GM23248 (cell line): Measurements from ENCODE around the gene KIRREL1. TPM values are rescaled to one million over a fixed set of nuclear protein-coding genes. Genes with fewer than 3 reads are reported as not detected.
A peak's percentile ranks its signal among the peaks of the same experiment; 100 is the strongest.

Experiments used
- DNase-seq: peaks from one replicate; pipeline ENCODE4 v3.0.0-alpha.2; 2015
- H2AFZ ChIP-seq: fragments of 200-600 bp; sonication (generic); 2 replicates; pipeline ENCODE4 v1.6.1; 2016; ENCODE audit warnings: antibody characterized with exemption
- H3F3A ChIP-seq: fragments of 200-600 bp; sonication (generic); 2 replicates; pipeline ENCODE4 v1.6.1; 2016; ENCODE audit warnings: mild to moderate bottlenecking, antibody characterized with exemption, mixed run types; ENCODE audit not compliant: insufficient read depth
- H3K27ac ChIP-seq: fragments of 200-600 bp; sonication (generic); 2 replicates; pipeline ENCODE4 v1.5.1; 2016; ENCODE audit warnings: mild to moderate bottlenecking
- H3K27me3 ChIP-seq: fragments of 200-600 bp; sonication (generic); replicated peaks from 2 replicates; pipeline ENCODE4 v1.6.1; 2016; ENCODE audit warnings: mild to moderate bottlenecking; ENCODE audit not compliant: insufficient read depth
- H3K36me3 ChIP-seq: fragments of 200-600 bp; sonication (generic); 2 replicates; pipeline ENCODE4 v1.6.1; 2016; ENCODE audit warnings: low read depth, mild to moderate bottlenecking
- H3K4me1 ChIP-seq: fragments of 200-600 bp; sonication (generic); 2 replicates; pipeline ENCODE4 v1.6.1; 2016; ENCODE audit warnings: mild to moderate bottlenecking; ENCODE audit not compliant: insufficient read depth
- H3K4me2 ChIP-seq: fragments of 200-600 bp; sonication (generic); one replicate; pipeline ENCODE4 v1.6.1; 2016; ENCODE audit warnings: mild to moderate bottlenecking; ENCODE audit not compliant: unreplicated experiment
- H3K4me3 ChIP-seq: fragments of 200-600 bp; sonication (generic); 2 replicates; pipeline ENCODE4 v1.5.1; 2016; ENCODE audit warnings: mild to moderate bottlenecking
- H3K79me2 ChIP-seq: fragments of 200-600 bp; sonication (generic); 2 replicates; pipeline ENCODE4 v1.6.1; 2016; ENCODE audit warnings: mild to moderate bottlenecking; ENCODE audit not compliant: insufficient read depth
- H3K9ac ChIP-seq: fragments of 200-600 bp; sonication (generic); 2 replicates; pipeline ENCODE4 v1.6.1; 2016; ENCODE audit warnings: mild to moderate bottlenecking
- H3K9me2 ChIP-seq: fragments of 200-600 bp; sonication (generic); 2 replicates; pipeline ENCODE4 v1.6.1; 2016; ENCODE audit warnings: mixed run types, mild to moderate bottlenecking, moderate library complexity; ENCODE audit not compliant: insufficient read depth
- H3K9me3 ChIP-seq: fragments of 200-600 bp; sonication (generic); one replicate; pipeline ENCODE4 v1.6.1; 2017; ENCODE audit warnings: low read depth
- H4K20me1 ChIP-seq: fragments of 200-600 bp; sonication (generic); 2 replicates; pipeline ENCODE4 v1.6.0; 2016; ENCODE audit not compliant: insufficient read depth
- EZH2 ChIP-seq: fragments of 200-600 bp; sonication (generic); IDR thresholded peaks from 2 replicates; pipeline ENCODE4 v1.6.1; 2018; ENCODE audit warnings: antibody characterized with exemption, mild to moderate bottlenecking; ENCODE audit not compliant: insufficient read depth, poor library complexity, severe bottlenecking
- EZH2phosphoT487 ChIP-seq: fragments of 200-600 bp; sonication (generic); IDR thresholded peaks from 2 replicates; pipeline ENCODE4 v1.6.1; 2018; ENCODE audit warnings: antibody characterized with exemption, moderate library complexity, mild to moderate bottlenecking, low read depth; ENCODE audit not compliant: insufficient read depth
- WGBS, 2 experiments: methylation state at CpG; one replicate each; pipeline ENCODE4 v1.1.6; 2015 to 2017; ENCODE audit warnings: low lambda C conversion rate in 2 of 2, low coverage in 1 of 2; ENCODE audit errors: missing lambda C conversion rate in 2 of 2; 5-methylcytosine and 5-hydroxymethylcytosine counted together
- in situ Hi-C: fragments of 300-500 bp; cut with MboI; formaldehyde crosslinking; loops from 2 replicates; pipeline ENCODE4 v1.15.0; 2020
- polyA plus RNA-seq: library from polyadenylated mRNA; unstranded; fragments of >200 nt; fragmentation: Nextera tagmentation; extraction: Ambion mirVana; gene quantifications from 2 replicates; pipeline ENCODE4 v1.2.1, GENCODE V29; 2016
- total RNA-seq: library from RNA; depleted of rRNA; stranded (reverse); fragments of >200 nt; shearing (Covaris generic); gene quantifications from 2 replicates; pipeline ENCODE4 v1.2.3, GENCODE V29; 2014

Gene KIRREL1
- total and polyA plus RNA-seq, 2 experiments from 2014 or later: 33.7 to 108 TPM

GRCh38 chr1:157996433-157996832 lies 3.0 kb downstream of the KIRREL1 start:
- Histone ChIP-seq H3K9me3 (no peaks in the 10 kb centered on the region), H3K27ac (peak overlapping the region; percentile 72), H3K4me1 (peaks cover 40% of the 10 kb centered on the region), H3F3A (peaks cover 23% of the 10 kb centered on the region), H3K36me3 (no peaks in the 10 kb centered on the region), H3K27me3 (no peaks in the 10 kb centered on the region), H3K79me2 (peaks cover 84% of the 10 kb centered on the region), H3K9ac (peak overlapping the region; percentile 92), H3K4me3 (peak overlapping the region; percentile 97), H2AFZ (no peak overlapping the region), H4K20me1 (0 out of 2 replicates have a peak, but pooled peaks cover 3% of the 10 kb centered on the region), H3K4me2 (peak overlapping the region; percentile 92), H3K9me2 (no peaks in the 10 kb centered on the region)
- in situ Hi-C loops: no loop called here
- no peak for TF ChIP-seq EZH2phosphoT487
- TF ChIP-seq EZH2: no peak
- WGBS, 2 experiments: 31 to 62% methylated on average over 3 to 5 of the region's 5 CpGs
- DNase-seq: peak; percentile 45

- Histone ChIP-seq H3K4me3 (no peak overlapping the region), H3K79me2 (peaks cover 100% of the 10 kb centered on the region), H3K4me1 (peaks cover 65% of the 10 kb centered on the region), H3K9ac (no peak overlapping the region), H3F3A (peaks cover 43% of the 10 kb centered on the region), H3K4me2 (no peak overlapping the region), H3K36me3 (no peaks in the 10 kb centered on the region), H2AFZ (no peak overlapping the region), H3K27me3 (no peaks in the 10 kb centered on the region), H3K9me2 (no peaks in the 10 kb centered on the region), H3K27ac (no peak overlapping the region), H3K9me3 (no peaks in the 10 kb centered on the region), H4K20me1 (0 out of 2 replicates have a peak, but pooled peaks cover 3% of the 10 kb centered on the region)
- DNase-seq: no peak
- WGBS, 2 experiments: 59 to 67% methylated on average over 4 of the region's 4 CpGs
- no peak for TF ChIP-seq EZH2phosphoT487
- no peak for TF ChIP-seq EZH2
- in situ Hi-C loops: no loop called here
Observed at GRCh38 chr1:158000507-158000906, 7.1 kb downstream of the KIRREL1 start.

DNA sequence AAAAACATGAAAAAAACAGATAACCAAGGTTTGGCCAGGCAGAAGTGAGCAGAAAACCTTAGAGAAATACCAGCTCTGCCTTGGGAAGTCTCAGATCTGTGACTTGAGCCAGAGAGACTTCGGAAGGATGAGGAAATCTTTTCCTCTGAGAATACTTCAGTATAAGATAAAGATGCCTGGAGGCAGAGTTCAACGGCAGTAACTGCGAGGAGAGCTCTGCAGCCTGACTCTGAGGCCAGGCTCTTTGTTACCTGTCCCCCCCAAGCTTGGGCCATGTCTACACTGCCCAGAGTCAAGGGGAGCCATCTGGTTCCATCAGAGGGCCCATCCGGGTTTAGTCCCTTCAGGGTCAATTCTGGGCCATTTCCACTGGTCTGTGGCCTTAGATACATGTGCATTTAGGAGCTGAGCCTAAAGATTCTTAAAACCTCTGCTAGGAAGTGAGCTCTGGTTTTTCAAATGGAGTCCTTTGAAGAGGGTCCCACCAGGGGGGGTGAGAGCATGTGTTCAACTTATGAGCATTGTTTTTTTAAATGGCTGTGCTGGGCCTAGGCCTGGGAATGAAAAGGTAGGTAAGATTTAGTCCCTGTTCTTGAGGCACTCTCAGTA lies 8.7 kb downstream of the KIRREL1 start:
- Histone ChIP-seq H3K4me2 (peak overlapping the region; percentile 78), H3K36me3 (no peaks in the 10 kb centered on the region), H3K9me3 (no peaks in the 10 kb centered on the region), H3K27me3 (no peaks in the 10 kb centered on the region), H3K4me3 (peak overlapping the region; percentile 41), H3K27ac (peak overlapping the region; percentile 87), H3K4me1 (peaks cover 60% of the 10 kb centered on the region), H2AFZ (no peak overlapping the region), H3F3A (peaks cover 43% of the 10 kb centered on the region), H3K9me2 (no peaks in the 10 kb centered on the region), H4K20me1 (0 out of 2 replicates have a peak, but pooled peaks cover 3% of the 10 kb centered on the region), H3K9ac (peak overlapping the region; percentile 61), H3K79me2 (peaks cover 100% of the 10 kb centered on the region)
- no peak for TF ChIP-seq EZH2phosphoT487
- TF ChIP-seq EZH2: no peak
- in situ Hi-C loops: no loop called here
- DNase-seq: peak; percentile 85
- WGBS, 2 experiments: 5 to 9% methylated on average over 4 of the region's 4 CpGs

- peak; percentile 74 for DNase-seq
- 13 to 16% methylated on average over 13 to 14 of the region's 14 CpGs for WGBS, 2 experiments
- Histone ChIP-seq H3K36me3 (no peaks in the 10 kb centered on the region), H3K79me2 (peaks cover 100% of the 10 kb centered on the region), H3K4me3 (peak overlapping the region; percentile 41), H3K27me3 (no peaks in the 10 kb centered on the region), H3K4me2 (peak overlapping the region; percentile 78), H3K9ac (peak overlapping the region; percentile 61), H2AFZ (peak overlapping the region; percentile 42; the same call in 1 of the 2 replicates), H3K27ac (peak overlapping the region; percentile 87), H3K9me3 (no peaks in the 10 kb centered on the region), H3K4me1 (peaks cover 67% of the 10 kb centered on the region), H3K9me2 (no peaks in the 10 kb centered on the region), H4K20me1 (0 out of 2 replicates have a peak, but pooled peaks cover 3% of the 10 kb centered on the region), H3F3A (peaks cover 43% of the 10 kb centered on the region)
- TF ChIP-seq EZH2phosphoT487 (no peak), EZH2 (no peak)
- in situ Hi-C loops: no loop called here
Observed at GRCh38 chr1:158002631-158003405, 9.4 kb downstream of the KIRREL1 start.
